ENCODE data around the gene KLK10. TPM values are rescaled to one million over a fixed set of nuclear protein-coding genes. Genes with fewer than 3 reads are reported as not detected.
"Not testable (repeated sequence)": the region's sequence is repeated elsewhere in the genome, so short reads cannot be mapped to it uniquely, and the experiment has no call there.

The KLK10 gene
- total RNA-seq, 1 experiment from 2014 or later: not detected

GRCh38 chr19:51002089-51002532 lies 17.4 kb downstream of the KLK10 start:
- no peak for DNase-seq (ENCODE audit: low spot score)

- DNase-seq (ENCODE audit: low spot score): no peak
These were observed 18.0 kb downstream of the KLK10 start, which contains the start of gene KLK8 for GRCh38 chr19:51001515-51001914. TSS of gene KLK8 (minus strand) at chr19:51001604. CDS start at chr19:51001167, 437 bp downstream.

- no peak for DNase-seq (ENCODE audit: low spot score)
These were observed 18.5 kb downstream of the KLK10 start for GRCh38 chr19:51000981-51001380.

GRCh38 chr19:51000426-51000825 lies 19.1 kb downstream of the KLK10 start:
- no peak for DNase-seq (ENCODE audit: low spot score)

GRCh38 chr19:50998686-50999085 lies 20.8 kb downstream of the KLK10 start:
- DNase-seq (ENCODE audit: low spot score): no peak

GRCh38 chr19:50998061-50998460 lies 21.4 kb downstream of the KLK10 start:
- DNase-seq (ENCODE audit: low spot score): no peak

- DNase-seq (ENCODE audit: low spot score): peak; percentile 50
These were observed 25.4 kb downstream of the KLK10 start for GRCh38 chr19:50994129-50994528.

GRCh38 chr19:50992666-50993035 lies 26.9 kb downstream of the KLK10 start:
- no peak for DNase-seq (ENCODE audit: low spot score)

- not testable (repeated sequence) for DNase-seq (ENCODE audit: low spot score)
These were observed 35.1 kb downstream of the KLK10 start for GRCh38 chr19:50984416-50984815.

- no peak for DNase-seq (ENCODE audit: low spot score)
These were observed 35.8 kb downstream of the KLK10 start, which contains the start of gene KLK7 for GRCh38 chr19:50983625-50984292. TSS of gene KLK7 (minus strand) at chr19:50983917. CDS start at chr19:50982399, 1,518 bp downstream.

GRCh38 chr19:50982186-50982585 lies 37.3 kb downstream of the KLK10 start:
- DNase-seq (ENCODE audit: low spot score): no peak

- no peak for DNase-seq (ENCODE audit: low spot score)
These were observed 37.8 kb downstream of the KLK10 start for GRCh38 chr19:50981587-50982146.

GRCh38 chr19:50980208-50980607 lies 39.3 kb downstream of the KLK10 start:
- no peak for DNase-seq (ENCODE audit: low spot score)

- no peak for DNase-seq (ENCODE audit: low spot score)
These were observed 39.8 kb downstream of the KLK10 start for GRCh38 chr19:50979758-50980157.

GRCh38 chr19:50978772-50979390 lies 40.6 kb downstream of the KLK10 start:
- no peak for DNase-seq (ENCODE audit: low spot score)

- DNase-seq (ENCODE audit: low spot score): no peak
These were observed 41.9 kb downstream of the KLK10 start for GRCh38 chr19:50977626-50978025.

- DNase-seq (ENCODE audit: low spot score): peak; percentile 52
These were observed 43.7 kb downstream of the KLK10 start for GRCh38 chr19:50975766-50976165.

GRCh38 chr19:50974702-50975556 lies 44.6 kb downstream of the KLK10 start:
- no peak for DNase-seq (ENCODE audit: low spot score)

GRCh38 chr19:50972795-50973376 lies 46.6 kb downstream of the KLK10 start:
- no peak for DNase-seq (ENCODE audit: low spot score)

GRCh38 chr19:50969810-50970209 lies 49.7 kb downstream of the KLK10 start:
- DNase-seq (ENCODE audit: low spot score): not testable (repeated sequence)

- no peak for DNase-seq (ENCODE audit: low spot score)
These were observed 50.1 kb downstream of the KLK10 start, which contains the start of gene KLK6 for GRCh38 chr19:50969413-50969760. TSS of gene KLK6 (minus strand) at chr19:50969591. CDS start at chr19:50968104, 1,487 bp downstream.

Data from H4 (cell line).